ENCODE data around the gene FGF22.
A peak's percentile ranks its signal among the peaks of the same experiment; 100 is the strongest.
"Not testable (repeated sequence)": the region's sequence is repeated elsewhere in the genome, so short reads cannot be mapped to it uniquely, and the experiment has no call there.

FGF22 gene

DNA sequence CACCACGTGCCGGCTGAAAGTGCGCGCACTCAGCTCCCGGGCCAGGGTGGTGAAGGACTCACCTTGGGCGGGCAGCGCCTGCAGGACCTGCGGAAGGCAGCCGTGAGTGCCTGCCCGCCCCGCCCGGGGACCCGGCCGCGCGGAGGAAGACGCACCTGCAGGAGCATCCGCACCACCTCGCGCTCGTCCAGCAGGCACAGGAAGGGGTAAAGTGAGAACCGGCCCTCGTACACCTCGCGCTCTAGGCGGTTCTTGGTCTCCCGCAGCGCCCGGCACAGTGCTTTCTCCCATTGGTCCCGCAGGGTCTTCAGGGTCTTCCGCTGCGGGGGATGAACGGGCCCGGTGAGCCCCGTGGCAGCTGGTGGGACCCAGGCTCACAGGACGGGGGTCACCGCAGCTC is 17.0 kb upstream of the FGF22 start:
- DNase-seq = no peak

DNA sequence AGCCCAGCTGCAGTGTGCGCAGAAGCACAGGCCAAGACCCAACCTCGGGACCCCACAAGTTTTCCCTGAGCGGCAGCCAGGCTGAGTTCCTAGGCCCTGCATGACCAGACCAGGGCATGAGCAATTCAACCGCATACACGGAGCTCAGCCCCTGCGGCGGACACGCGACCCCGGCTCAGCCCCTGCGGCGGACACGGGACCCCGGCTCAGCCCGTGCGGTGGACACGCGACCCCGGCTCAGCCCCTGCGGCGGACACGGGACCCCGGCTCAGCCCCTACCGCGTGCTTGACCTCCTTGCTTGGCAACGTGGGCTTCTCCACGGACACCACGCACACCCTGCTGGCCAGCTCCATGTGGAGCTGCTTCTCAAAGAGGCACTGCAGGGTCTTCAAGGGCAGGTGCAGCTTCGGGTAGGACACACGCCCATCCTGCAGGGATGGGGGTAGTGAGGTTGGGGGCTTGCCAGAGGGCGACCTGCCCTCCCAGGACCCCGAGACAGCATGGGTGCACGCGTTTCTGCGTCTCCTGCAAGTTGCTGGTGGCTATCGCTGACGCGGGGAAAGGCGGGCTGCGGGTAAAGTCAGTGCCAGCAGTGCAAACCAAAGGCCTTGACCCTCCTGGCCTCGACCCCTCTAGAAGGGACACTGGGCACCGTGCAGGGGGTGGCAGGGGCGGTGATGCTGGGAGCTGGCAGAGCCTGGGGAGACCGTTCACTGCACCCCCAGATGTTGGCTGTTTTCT is 16.3 kb upstream of the FGF22 start:
- DNase-seq = no peak

DNA sequence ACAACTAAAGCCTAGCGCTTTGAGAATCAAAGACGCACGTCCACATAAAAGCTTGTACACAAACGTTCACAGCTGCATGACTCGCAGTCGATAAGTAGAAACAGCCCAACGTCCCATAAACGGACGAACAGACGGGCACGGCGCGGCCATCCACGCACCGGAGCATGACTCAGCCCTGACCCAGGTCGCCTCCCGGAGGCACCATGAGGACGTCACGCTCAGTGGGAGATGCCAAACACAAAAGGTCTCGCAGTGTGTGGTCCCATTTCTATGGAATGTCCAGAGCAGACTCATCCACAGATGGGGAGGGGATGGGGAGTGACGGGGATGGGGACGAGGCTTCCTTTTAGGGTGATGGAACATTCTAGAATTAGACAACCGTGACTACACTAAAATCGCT is 15.7 kb upstream of the FGF22 start:
- peak; percentile 78 for DNase-seq

DNA sequence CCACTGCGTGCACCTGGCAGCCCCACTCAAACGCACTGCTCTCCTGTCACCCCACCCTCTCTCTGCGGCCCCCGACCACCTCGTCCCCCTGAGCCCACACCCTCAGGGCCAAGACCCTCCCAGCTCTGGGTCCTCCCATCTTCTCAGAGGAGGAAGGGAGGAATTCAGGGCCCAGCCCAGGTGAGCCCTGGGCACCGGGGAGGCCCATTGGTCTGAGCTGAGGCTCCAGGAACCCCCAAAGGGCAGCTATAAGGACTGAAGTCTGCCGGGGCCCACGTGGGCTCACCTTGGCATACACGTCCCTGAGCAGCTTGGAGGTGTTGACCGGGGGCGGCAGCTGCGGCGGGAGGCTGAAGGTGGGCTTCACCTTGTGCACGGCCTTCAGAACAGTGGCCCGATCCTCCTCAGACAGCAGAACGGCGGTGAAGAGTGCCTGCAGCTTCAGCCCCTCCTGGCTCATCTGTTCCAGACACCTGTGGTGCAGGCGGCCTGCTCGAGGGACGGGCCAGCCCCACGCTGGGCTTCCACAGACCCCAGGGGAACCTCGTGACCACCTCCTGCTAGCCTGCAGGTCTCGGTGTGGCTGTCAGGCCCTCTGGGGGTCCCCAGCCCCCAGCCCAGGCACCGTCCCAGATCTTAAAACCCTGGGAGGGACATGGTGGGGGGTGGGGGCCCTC is 15.1 kb upstream of the FGF22 start:
- DNase-seq = no peak

DNA sequence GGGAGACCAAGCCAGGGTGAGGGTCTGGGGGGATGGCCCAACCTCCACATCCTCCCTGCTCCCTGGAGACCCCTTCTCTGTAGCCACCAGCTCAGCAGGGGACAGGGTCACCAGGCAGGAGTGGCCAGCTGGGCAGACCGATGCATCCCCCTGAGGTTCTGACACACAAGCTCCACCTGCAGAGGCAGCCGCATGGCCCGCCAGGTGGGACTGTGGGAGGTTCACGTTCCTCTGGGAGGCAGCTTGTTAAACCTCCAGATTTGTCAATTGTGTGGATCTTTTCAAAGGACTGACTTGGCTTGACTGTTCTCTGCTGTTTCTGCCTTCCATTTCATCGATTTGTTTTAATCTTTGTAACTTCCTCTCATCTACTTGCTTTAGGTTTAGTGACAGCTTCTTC is 14.4 kb upstream of the FGF22 start:
- no peak for DNase-seq

DNA sequence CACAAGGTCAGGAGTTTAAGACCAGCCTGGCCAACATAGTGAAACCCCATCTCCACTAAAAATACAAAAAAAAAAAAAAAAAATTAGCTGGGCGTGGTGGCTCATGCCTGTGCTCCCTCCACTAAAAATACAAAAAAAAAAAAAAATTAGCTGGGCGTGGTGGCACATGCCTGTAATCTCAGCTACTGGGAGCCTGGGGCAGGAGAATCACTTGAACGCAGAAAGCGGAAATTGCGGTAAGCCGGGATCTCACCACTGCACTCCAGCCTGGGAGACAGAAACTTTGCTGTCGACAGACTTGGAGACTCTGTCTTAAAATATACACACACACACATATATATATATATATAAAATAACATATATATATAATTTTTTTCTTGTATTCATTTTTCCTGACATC is 13.1 kb upstream of the FGF22 start:
- not testable (repeated sequence) for DNase-seq

DNA sequence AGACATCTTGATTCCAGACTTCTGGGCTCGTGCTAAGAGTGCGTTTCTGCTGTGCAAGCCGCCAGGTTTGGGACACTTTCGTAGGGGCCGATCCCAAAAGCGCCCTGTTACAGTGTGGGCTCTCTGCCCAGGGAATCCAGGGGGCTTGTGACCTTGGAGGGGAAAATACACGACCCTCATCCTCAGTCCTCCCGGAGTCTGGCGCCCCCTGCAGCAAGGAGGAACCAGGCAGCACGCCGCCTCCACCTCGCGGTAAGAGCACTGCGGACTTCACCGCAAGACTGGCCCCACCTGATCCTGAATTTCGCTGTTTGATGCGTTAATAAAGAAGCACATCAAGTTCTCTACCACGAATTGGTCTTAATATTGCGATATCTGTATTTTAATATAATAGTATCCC is 11.5 kb upstream of the FGF22 start:
- DNase-seq = no peak

DNA sequence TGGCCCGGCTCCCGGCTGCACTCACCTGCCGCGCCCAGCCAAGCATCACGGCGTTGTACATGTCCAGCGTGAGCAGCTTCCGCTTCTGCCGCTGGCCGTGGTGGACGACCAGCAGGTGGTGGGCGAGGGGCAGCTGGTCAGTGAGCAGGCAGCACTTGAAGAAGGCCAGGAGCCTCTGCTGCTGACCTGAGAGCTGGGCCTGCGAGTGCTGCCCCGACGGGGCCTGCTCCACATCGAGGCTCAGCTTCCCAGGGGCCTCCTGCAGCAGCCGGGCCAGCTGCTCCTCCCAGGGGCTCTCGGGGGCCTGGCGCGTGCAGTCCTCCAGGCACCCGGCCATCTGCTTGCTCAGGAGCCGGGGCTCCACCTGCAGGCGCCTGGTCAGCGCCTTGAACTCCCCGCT is 10.2 kb upstream of the FGF22 start:
- DNase-seq = not testable (repeated sequence)

DNA sequence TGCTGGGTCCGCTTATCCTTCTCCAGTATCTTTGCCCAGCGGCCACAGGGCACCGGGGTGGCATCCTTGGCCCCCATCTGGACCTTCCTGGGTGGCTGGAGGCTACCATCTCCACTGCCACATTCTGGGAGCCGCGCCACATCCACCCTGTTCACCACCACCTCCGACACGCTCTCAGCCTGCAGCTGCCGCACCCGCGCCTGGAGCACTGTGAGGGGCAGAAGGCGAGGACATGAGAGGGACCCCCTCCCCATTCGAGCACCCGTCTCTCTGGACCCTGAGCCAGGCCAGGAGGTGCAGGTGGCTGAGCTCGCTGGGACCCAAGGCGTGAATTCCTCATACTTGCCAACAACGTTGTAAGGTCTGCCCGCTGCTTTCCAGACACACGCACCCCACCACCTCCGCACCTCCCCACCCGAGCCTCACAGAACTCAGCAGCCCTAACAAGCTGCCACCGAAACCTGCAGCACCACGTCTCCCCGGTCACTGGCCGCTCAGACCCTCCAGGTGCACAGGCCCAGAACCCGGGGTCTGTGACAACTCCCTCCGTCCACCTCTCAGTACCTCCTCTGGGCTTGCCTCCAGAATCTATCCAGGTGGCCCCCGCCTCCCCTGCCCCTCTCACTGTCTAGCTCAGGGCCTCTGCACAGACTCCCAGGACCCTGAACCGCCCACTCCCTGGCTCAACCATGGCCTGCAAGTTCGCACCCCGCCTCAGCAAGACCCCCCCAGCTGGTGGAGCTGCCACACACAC is 9.5 kb upstream of the FGF22 start:
- DNase-seq = no peak

DNA sequence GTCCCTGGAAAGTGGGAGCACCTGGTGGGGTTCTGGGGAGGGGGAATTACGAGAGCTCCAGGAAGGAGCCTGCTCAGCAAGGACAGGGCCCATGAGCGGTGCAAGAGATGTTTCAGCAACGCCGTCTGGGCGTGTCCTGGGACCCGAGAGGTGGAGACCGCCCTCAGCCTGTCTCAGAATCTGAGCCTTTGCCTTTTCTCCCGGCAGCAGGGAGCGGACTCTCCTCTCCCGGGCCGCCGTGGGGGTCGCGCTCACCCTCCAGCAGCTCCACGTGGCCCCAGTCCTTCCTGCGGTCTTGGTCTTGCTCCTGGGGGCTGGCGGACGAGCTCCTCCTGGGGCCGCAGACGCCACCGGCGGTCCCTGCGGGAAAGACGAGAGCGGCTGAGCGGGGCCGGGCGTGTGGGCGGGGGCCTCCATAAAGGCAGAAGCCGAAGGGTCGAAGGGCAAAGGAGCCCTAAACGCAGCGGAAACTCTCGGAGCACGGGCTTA is 7.1 kb upstream of the FGF22 start:
- DNase-seq = no peak

DNA sequence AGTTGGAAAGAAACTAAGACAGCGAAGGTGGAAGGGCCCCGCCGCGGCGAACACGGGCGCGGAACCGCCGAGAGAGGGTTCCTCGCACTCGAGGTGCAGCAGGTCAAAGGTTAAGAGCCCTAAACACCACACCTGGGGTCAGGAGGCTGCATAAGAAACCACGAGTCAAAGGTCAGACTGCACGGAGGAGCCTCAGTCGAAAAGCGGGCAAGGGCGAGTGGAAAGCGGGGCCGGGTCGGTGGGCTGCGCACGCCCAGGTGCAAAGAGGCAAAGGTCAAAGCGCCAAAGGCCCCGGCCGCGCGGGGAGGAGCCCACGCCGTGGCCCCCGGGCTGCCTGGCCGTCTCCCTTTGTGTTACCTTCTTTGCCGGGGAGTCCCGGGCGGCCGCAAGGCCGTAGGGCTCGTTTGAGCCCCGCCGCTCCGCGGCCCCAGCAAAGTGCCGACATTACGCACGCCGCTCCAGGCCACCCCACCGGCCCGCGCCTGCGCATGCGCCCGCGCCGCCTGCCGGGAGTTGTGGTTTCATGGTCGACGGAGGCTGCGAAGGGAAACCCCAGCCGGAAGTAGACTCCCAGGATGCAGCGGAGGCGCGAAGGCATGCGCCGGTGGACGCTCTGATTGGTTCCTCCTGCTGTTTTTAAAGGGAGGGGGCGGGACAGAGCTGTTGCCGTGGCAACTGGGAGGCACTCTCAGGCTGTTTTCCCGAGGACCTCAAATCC is 6.5 kb upstream of the FGF22 start, which contains the start of gene POLRMT:
POLRMT (minus strand) TSS at position 470 of the 718 bp plus-strand sequence; CDS start at position 445, 25 bp downstream.
- DNase-seq = peak; percentile 97

DNA sequence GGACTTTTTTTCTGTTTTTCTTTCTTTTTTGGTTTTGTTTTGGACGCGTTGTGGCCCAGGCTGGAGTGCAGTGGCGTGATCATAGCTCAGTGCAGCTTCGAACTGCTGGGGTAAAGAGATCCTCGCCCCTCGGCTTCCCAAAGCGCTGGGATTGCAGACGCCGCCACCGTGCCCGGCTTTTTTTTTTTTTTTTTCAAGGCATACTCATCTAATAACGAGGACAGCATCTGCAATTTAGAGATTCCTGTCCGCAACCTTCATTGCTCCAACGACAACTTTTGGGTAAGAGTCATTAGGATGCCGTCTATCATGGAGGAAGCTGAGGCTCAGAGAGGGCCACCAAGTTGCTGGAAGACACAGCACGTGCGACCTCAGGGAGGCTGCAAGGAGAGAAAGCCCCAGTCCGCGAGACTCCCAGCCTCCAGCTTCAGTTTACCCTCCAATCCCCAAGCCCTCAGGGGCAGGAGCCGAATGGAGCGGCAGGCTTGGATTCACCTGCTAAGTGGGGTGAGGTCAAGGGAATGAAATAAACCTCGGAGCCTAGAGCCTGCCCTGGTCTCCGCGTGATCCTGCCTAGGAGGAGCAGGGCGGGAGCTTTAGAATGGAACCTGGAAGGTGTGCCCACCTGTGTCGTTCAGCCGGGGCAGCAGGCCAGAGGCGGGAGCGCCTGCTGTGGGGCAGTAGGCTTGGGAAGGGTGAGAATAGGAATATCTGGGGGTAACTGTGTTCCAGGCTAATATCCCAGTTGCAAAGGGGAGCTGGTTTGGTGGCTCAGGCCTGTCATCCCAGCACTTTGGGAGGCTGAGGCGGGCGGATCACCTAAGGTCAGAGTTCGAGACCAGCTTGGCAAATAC is 5.7 kb upstream of the FGF22 start:
- DNase-seq = no peak

DNA sequence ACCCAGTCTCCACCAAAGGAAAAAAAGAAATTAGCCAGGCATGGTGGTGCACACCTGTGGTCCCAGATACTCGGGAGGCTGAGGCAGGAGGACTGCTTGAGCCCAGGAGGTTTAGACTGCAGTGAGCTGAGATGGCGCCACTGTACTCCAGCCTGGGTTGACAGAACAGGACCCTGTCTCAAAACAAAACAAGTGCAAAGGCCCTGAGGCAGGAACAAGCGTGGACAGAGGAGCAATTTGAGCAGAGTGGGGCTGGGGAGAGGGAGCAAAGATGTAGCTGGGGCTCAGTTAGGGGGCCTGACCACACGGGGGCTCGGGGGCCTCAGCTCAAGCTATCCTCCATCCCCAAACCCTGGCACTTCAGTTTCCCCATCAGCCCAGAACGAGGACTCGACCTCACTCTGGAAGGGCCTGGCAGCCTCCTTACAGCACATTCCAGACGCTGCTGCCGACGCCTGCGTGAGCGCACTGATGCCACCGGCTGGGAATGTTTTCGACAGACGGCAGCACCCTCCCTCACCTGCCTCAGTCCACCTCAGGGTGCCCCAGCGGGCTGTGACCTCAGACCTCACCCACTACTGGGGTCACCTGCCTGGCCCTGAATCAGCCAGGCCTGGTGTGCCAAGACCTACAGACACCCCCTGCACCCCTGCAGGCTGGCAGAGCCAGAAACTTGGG is 4.6 kb upstream of the FGF22 start:
- no peak for DNase-seq

DNA sequence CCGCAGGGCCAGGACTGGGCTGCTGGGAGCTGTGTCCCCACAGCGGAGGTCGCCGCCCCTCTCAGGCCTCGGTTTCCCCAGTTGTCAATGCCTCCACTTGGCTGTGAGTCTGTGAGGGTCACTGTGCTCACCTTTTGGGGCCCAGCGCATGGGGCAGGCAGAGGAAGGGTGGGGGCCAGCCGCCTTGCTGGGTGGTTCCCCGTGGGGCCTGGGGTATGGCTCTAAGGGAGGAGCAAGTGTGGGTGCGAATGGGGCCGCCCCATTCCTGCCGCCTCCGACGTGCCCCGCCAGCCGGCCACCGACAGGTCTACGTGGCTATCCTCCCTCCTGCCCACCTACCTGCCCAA is 800 bp upstream of the FGF22 start:
- no peak for DNase-seq

DNA sequence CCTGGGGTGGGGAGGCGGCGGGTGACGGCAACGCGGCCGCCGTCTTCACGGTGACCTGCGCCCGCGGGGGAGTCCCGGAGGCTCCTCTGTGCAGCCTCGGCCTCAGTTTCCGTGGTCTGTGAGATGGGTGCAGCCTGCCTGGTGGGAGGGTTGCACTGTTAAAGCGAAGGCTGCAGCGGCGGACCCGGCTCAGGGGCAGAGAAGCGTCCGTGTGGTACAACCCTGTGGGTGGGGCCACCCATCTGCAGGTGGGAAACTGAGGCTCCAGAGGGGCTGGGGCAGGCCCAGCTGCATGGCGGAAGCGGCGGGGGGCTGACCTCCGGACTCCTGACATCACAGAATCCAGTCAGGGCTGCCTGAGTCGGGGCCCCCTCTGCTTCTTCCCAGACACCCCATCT is 481 bp downstream of the FGF22 start:
- DNase-seq = no peak

DNA sequence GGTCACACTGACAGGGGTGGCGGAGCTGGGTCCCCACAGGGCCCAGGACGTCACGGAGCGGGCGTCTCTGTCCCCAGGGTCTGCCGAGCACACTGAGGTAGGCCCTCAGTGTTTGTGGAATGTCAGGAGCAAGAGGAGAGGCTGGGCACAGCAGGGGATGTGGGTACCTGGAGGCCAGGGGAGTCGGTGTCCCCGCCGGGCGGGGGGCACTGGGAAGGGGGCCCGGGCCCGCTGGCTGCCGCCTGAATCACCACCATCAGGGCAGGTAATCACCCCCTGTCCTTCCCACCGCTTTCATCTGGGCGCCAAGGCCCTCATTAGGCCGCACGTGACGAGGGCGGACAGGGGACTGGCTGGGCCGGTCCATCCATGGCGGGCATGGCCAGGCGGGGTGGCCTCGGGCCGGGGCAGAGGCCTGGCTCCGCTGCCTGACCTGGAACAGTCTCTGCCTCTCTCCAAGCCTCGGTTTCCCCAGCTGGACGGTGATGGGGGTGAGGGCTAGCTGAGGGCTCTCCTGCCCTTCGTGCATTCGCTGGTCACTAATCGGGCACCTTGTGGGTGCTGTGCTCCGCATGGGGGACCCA is 1.0 kb downstream of the FGF22 start:
- no peak for DNase-seq

DNA sequence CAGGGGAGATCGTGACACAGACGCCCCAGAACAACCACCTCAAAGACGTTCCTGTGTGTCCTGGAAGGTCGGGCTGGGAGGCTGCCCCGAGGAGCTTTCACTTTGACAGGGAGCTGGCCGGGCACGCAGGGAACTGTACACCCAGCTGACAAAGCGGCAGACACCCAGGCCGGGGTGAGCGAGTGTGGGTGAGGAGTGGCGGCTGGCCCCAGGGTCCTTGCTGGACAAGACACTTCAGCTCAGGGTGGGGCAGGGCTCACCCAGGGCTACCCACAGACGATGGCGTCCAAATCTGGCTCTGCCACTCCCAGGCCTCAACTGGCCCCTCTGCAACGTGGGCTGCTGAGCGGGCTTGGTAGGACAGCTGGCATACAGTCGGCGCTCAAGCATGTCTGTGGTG is 2.0 kb downstream of the FGF22 start:
- DNase-seq = no peak

DNA sequence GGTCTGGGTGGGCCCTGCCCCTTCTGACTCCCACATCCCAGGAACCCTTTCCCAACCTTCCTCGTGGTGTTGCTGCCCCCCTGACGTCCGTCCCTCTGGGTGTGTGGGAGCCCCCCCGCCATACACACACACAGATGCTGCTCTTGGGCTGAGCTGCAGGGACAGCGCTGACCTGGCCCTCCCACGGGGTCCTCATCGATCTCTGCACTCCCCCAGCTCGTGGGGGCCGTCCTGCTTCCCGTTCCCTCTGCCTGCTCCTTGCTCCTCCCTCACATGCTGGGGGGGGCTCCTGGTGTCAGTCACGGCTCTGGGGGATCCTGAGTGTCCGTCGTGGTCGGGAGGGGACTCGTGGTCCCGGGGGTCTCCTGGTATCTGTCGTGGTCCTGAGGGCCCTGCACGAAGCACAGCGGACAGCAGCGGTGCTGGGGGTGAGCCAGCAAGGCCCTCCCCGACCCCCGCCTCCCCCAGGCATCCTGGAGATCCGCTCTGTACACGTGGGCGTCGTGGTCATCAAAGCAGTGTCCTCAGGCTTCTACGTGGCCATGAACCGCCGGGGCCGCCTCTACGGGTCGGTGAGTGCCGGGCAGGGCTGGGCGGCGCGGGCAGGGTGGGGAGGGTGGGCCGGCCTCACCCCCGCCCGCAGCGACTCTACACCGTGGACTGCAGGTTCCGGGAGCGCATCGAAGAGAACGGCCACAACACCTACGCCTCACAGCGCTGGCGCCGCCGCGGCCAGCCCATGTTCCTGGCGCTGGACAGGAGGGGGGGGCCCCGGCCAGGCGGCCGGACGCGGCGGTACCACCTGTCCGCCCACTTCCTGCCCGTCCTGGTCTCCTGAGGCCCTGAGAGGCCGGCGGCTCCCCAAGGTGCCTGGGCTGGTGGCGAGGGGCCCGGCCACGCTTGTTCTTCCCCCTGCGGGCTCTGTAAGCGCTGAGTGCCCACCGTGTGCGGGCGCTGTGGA is 3.4 kb downstream of the FGF22 start:
- DNase-seq = no peak

DNA sequence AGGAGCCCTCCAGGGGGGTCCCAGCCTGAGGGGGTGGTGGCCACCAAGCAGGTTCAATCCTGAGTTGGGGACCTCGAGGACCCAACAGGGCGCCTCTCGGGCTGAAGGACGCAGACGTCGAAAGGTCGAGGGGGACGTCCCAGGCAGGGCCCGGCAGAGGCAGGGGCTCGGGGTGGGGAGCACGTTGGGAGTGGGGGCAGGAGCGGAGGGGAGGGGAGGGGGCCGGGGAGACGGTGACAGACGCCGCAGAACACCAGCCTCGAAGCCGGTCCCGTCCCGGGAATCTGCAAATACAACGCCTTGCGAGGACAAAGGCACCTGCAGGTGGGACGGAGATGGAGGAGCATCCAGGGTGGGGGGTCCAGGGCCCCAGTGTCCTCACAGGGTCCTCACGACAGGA is 4.1 kb downstream of the FGF22 start:
- no peak for DNase-seq

DNA sequence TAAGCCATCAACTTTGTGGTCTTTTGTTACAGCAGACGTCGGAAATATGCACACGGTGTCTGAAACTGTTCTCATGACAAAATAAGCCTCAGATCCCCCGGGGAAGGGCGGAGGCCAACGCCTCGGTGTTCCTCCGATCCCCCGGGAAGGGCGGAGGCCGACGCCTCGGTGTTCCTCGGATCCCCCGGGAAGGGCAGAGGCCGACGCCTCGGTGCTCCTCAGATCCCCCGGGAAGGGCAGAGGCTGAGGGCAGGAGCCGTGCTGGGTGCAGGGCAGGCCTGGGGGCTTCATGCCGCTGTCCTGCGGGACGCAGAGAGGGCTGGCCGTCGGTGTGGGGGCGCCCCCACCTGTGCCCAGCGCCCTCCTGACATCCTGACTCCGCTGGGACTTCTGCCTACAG is 4.7 kb downstream of the FGF22 start:
- no peak for DNase-seq
